RKO (cell line): ENCODE results near the gene FOXJ3.

Source experiments
- DNase-seq: peaks from one replicate; pipeline ENCODE4 v3.0.0-alpha.2; 2016; ENCODE audit warnings: low spot score

FOXJ3 gene

DNA sequence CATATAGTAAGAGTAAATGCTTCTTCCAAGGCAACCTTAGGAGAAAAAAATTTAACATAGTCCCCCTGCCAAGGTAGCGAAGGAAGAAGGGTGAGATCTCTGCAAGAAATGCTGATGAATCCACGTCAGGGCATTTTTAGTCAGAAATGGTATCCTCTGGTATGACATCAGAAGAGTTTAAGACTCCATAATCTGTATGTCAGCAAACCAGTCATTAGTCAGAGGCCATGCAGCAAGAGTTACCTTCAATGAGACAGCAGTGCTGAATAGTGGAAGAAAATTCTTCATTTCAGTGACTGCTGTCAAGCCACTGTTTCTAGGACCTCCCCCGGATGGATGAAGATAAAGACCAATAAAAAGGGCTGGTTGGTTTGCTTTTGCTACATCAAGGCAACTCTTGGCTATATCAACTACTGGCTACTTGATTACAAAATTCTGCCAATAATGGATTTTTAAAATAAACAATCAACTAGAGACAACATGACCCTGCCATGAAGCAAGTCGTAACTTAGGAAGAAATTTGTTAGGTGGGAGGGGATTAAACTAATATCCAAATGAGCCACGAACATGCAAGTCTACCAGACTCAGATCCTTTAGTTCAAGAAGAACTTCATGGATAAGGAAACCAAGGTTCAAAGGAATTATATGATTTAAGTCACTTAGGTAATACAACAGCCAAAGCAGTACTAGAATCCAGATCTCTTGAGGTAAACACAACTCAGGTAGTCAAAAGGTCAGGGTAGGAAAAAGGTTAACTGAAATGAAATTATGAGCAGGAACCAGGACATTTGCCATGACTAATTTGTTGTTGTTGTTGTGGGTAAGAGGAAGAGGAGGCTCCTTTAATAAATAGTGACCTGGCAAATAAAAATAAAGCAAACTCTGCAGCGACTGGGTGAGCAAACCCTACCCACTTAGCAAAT is 144.8 kb downstream of the FOXJ3 start:
- no peak for DNase-seq

DNA sequence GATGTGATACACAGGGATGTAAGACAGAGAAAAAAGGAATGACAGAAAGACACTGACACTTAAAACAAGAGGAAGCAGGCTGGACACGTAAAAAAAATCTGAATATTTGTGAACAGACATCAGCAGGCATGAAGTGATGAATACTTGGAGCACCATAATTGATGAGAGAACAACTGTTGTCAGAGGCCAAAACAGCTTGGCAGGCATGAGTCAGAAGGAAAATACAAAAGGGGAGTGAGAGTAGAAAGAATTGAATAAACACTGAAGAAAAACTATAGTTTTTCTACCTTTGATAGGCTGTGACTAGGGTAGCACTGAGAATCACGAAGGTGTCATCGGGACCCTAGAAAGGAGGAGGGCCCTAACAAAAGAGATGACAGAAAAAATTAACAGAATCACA is 148.9 kb downstream of the FOXJ3 start:
- no peak for DNase-seq

DNA sequence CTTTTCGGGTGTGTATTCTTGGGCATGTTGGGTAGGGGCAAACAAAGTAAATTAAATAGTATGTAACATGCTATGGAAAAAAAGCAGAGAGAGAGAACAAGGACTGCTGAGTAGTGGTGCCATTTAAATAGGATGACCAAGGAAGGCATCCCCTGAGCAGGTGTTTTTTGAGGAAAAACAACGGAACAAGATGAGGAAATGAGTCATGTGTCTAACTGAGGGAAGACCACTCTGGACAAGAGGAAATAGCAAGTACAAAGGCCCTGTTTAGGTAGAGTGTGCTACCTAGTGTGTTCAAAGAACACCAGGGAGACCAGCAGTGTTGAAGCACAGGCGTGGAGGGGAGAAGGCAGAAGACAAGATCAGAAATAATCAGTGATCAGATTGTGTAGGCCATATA is 150.4 kb downstream of the FOXJ3 start:
- DNase-seq: no peak

DNA sequence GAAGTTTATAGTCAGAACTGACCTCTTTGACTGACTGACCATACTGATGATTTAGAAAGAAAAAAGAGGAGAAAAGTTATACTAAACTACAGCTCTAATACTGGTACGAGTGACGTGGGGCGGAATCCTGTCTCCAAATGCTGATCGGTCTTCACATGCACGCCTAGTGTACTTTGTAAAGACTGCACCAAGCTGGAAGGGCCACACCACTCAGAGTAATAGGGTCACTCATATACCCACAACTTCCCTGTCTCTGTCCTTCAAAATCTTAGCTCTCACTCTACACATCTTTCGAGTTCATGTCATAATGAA is 151.1 kb downstream of the FOXJ3 start:
- DNase-seq: no peak

DNA sequence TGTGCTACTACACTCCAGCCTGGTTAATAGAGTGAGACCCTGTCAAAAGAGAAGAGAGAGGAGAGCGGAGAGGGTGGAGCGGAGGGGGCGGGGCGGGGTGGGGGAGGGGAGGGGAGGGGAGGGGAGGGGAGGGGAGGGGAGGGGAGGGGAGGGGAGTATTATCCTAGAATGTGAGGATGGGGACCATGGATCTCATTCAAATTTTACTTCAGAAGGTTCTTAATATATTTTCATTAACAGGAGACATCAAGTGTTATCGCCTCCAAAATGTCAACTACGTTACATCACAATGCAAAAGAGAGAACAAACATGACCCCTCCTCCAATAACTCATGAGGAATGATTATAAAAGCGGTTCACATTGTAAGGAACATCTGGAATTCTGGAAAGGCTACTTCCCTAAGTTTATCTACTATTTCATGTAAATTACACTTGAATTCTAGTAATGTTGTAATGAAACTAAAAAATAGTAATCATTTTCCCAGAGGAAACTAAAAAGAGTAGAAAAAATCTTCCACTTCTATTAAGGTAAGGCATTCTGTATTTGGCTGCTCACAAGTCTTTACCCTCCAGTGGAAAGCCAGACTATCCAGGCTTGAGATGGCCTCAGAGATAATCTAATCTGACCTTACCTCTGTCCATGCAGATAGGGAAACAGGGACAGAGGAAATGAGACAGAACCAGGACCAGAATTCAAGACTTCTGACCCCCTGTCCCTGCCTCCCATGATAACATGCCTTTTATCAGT is 151.7 kb downstream of the FOXJ3 start:
- no peak for DNase-seq

DNA sequence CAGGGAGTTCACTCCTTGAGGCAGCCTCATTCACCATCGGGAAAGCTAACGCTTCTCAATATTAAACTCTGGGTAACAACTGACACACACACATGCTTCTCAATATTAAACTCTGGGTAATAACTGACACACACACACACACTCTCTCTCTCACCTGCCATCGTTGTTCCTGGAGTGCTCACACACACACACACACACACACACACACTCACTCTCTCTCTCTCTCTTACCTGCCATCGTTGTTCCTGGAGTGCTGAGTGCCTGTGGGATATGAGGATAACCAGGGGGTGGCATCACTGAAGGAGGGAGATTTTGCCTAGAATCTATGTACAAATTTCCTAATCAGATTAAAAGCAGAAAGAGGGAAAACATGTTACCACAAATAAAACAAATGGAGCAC is 153.3 kb downstream of the FOXJ3 start:
- no peak for DNase-seq

DNA sequence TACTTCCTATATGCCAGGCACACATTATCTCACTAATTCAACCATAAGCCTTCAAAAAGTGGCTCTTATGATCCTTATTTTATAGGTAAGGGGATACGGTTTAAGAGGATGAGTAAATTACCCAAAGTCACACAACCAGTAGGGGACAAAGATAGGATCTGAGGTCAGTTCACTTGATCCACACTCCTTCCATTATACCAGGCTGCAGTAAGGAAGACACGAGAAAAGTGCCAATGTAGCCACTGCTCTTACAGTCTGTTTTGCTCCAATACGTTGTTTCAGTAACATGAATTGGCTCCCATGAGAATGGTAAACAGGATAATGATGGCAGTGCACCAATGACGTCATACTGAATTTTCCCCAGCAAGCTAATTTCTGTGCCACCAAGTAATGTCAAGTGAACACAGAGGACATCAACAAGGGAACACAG is 155.1 kb downstream of the FOXJ3 start:
- DNase-seq: no peak

DNA sequence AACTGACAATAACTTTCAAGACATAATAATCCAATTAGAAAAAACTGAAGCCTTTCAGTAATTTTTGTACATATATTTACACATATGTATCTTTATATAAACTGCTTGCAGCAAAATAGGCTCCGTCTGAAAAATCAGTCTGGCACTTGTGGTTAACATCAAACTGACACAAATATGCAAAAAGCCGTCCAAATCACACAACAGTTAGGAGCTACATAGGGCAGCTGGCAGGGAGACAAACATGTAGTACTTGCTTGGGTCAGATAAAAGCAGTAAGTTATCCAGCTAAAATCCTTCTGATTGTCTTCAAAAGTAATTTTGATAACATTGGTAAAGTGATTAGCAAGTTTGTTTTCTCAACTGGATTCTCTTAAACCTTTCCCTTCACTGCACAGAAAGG is 155.8 kb downstream of the FOXJ3 start:
- no peak for DNase-seq

DNA sequence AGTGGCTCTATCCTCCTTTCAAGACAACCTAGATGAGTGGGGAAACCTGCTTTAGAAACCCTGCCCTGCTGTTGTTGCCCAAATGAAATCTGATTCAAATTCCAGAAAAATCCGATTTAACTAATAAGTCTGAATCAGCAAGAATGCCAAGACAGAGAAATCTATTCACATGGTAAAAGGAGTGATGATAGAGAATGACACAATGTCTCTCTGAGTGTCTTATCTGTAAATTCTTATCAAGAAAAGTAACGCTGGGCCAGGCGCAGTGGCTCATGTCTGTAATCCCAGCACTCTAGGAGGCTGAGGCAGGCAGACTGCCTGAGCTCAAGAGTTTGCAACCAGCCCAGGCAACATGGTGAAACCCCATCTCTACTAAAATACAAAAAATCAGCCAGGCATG is 156.8 kb downstream of the FOXJ3 start:
- DNase-seq: no peak

DNA sequence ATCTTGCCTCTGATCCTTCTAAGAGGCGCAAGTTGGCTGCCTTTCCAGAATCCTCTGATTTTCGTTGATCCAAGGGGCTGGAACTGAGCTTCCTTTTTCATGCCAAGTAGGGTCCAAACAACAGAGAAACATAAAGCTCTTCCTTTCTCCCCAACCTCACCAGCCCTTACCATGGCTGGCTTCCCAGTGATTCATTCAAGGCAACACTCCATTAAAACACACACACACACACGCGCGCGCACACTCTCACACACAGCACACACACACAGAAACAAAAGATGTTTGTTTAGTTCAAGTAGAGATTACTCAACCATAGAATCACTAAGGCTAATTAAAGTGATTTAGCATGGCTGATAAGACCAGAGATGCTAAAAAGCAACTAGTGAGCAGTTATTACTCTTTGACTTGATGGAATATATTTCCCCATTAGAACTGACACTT is 157.5 kb downstream of the FOXJ3 start:
- no peak for DNase-seq

DNA sequence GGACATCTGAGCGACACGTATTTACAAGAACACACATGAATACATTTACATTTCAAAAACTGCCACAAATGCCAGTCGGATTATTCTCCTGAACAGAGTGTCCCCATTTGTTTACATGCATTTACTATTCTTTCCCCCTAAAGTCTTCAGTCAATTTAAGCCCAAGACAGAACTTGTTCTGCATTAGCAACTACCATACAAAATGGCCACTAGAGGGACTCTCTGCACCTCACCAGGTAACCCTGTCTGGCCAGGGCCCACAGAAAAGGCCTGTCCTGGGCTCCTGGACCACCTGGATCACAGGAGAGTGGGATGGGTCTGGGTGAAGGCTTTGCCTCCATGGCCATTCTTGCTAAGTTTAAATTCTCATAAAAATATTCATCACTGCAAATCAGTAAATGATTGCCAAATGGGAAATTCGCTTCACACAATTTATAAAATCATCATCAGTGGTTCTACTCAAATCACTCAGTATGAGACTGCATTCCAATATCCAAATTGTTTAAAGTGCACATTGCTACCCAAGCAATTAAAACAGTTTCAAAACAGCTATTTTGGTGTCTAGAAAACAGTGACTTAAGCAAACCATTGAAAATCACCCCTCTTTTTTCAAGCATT is 158.0 kb downstream of the FOXJ3 start:
- DNase-seq: peak; percentile 60

DNA sequence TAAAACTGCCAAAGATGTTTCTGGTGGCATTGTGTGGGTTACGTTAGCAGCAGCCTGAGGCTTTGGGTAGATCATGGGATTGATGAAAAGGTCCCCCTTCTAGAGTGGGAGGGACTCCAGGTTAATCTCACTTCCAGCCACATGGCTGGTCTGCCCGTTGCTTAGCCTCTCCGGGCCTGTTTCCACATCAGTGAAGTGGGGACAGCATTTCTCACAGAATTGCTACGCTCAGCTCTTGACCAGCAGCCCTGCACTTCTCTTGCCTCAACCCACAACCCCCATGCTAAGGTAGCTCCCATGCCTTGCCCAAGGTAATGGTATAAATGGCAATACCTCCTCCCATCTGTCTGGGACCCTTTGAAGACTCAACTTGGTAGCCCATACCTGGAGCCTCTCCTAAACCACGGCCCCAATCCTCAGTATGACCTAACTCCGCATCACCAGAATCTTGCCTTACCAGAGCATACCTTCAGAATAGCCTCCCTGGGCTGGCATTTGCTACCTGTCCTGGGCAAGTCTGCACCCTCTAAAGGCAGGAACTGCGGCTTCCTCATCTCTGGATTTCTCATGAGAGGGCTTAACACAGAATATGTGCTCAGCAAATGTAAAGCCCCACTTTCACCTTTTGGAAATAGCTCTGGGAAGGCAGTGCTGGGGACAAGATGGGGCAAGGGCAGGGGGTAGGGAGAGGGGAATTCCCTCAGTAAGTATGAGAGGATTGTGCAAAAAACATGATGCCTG is 159.6 kb downstream of the FOXJ3 start:
- no peak for DNase-seq

DNA sequence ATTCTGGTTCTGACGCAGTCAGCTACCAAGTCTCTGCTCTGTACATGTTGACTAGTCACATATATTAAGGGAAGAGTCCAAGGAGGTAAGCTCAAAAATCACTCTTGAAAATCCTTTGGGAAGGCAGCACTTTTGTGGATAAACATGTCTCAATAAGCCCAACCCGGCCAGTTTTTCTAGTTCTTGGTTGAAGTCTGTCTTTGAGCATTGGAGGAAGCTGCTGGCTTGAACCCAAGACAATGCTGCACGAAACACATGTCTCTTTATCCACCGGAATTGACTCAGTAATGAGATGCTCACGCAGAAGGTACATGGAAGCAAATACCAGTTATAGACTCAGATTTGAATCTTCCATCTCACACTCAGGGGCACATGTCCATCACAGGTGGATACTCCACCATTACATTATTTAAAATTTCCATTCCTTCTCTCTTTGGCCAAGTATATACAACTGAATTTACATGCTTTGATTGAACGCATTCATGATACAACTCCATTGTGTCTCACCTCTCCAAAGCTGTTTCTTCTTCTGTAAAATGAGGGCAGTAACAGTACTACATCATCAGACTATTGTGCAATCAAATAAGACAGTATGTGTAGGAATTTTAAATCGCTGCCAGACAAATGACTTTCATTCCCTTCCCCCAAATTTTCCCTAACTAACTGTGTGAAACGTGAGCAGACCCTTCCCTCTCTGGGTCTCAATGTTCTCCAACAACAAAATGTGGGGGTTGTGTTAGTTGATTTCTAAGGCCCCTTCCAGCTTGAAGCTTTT is 160.9 kb downstream of the FOXJ3 start:
- DNase-seq: no peak

DNA sequence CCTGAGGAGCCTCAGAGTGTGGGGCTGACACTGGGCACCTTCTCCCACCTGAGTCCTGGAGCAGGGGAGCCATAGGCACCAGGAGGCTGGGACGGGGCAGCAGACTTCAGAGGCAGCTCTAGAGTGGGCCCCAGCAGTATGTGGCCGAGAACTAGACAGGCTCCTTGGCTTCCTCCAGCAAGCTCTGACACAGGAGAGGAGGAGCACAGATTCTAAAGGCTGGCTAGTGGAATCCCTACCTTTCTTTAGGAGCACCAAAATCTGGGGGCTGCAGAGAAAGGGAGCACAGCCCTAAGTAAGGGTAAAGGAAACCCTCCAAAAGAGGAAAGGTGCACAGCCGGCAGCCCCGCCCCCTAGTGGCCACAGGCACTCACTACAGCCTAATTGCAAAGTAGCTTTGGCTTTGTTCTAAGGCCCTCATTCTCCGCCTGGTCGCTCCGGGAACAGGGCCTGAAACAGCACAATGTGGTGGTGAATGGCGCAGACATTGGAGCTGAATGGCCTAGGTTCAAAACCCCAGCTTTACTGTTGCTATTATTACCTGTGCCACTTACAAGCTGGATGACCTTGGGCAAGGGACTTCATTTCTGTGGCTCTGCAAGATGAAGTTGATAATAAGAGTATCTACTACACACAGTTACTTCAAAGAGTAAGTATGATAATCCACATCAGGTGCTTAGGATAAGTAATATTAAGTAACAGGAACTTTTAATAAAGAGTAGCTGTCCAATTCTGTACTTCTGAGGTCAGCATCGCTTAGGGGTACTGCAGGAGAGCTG is 161.7 kb downstream of the FOXJ3 start:
- peak; percentile 61 for DNase-seq

DNA sequence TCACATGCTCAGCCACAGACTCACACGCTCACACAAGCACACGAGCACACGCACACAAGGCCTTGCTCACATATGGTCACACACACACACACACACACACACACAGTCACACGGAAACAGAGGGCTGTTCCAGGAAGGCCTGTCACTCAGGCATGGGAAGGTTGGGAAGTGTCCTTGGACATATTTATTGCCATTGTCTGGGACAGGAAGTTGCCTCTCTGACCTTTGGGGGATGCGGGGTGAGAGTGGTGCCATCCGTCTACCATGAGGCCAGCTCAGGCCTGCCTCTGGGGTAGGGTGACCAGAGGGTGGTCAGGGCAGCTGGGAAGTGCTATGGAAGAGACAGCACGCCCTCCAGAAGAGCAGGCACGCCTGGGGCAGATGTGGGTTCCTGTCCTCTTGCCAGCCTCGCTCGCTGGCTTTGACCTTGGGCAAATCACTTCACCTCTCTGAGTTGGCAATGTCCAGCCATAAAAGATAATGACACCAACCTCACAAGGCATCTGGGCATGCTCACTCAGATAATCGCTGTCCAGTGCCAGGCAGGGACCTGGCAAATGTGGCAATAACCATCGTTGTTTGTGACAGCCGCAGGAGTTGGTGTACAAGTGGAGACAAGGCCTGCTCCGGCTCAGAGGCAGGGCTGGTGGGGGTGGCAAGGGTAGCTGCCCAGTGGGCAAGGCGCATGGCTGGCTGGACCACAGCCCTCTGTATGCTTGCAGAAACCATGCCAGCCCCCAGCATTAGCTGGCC is 162.5 kb downstream of the FOXJ3 start:
- no peak for DNase-seq

DNA sequence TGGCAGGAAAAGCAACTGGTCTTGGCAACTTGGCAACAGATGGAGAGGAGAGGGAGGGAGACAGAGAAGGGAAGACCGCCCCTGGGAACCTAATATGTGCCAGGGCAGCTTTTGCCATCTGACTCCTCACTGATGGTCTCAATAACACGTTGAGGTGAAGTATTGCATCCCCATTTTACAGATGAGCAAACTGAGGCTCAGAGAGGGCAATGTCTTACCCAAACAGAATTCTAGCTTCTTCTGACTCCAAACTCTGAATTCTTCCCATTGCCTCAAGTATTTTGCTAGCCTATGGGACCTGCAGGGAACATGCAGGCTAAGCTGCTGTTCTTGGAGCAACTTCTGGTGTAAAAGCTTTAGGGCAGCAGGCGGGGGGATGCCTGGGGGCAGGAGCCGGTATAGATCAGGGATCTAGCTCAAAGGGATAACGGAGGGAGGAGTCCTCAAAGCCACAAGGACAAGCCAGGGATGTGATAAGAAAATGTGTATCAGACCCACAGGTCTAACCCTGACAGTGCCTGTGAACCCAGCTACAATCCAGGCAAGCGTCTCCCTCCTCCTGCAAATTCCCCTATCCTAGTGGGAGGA is 163.3 kb downstream of the FOXJ3 start:
- DNase-seq: no peak

DNA sequence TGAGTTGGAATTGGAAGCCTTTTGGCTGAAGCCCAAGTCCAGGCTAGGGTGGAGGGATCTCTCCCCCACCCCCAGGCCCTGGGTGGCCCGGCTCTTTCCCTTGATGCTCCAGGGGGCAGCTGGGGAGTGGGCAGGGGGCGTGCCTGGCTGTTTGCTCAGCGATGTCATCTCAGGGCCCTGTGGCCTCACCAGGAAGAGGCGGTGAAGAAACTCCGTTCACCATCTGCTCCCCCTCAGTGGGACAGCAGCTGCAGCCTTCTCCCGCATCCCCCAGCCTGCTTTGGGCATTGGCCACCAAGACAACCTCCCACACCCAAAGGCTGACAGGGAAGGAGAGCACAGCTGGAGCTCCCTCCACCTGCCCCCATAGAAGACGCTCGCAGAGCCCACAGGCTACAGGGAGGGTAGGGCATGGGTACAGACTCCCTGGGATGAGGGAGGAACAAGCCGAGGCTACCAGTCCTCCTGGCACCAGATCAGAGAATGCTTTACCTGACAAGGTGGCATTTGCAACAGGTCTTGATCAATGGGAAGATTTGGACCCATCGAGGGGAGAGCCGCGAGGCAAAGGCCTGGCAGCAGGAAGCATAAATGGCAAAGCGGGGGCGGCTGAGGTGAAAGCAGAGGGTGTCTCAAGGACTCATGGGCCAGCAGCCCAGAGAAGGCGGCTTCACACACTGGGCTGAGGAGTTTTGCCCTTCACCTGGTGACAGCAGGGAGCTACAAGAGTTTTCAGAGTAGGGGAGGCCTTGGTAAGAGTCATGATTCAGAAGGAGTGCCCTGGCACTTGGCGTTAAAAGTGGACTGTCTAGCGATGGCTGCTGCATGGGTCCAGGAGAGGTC is 164.0 kb downstream of the FOXJ3 start:
- DNase-seq: no peak

DNA sequence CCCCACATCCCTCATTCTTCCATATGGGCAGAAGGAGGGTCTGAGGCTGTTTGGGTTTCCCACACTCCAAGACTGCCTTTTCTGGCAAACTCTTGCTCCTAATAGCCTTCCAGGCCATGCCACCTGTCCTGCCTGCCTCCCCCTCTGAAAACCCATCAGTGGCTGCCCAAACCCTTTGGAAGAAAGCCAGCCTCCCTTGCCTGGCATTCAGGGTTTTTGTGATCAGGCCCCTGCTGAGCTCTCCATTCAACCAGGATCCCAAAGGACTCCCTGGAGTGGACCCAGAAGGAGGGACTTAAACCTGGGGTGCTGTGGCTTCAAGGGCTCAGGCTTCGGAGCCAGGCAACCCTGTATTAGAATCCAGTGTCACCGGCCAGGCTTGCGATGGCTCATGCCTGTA is 166.3 kb downstream of the FOXJ3 start:
- no peak for DNase-seq

DNA sequence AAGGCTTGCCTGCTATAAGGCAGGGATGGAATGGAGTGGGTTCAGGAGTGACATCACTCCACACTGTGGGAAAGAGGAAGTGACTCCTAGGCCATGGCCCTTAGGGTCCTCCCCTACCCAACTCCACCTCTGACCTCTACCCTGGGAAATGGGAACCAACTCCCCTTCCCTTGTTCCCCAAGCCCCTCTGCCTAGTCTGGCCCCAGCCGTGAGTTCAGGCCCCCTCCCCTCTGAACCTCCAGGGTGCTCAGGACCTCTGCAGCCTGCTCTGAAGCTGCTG is 166.7 kb downstream of the FOXJ3 start:
- no peak for DNase-seq
